HCT116 (cell line): Measurements from ENCODE around the gene ACTN3. TPM values are rescaled to one million over a fixed set of nuclear protein-coding genes. Genes with fewer than 3 reads are reported as not detected.

Experiments used
- ATAC-seq: fragments of 200-7000 bp; cut with Tn5 transposase; 2 replicates; pipeline ENCODE4 v1.9.1; 2020; ENCODE audit warnings: mild to moderate bottlenecking, moderate library complexity
- BruUV-seq: library from RNA; stranded (reverse); fragments of 400-500 nt; replicated peaks from 2 replicates; lab custom pipeline; 2021; lab: Mats Ljungman, UMichigan
- CTCF ChIA-PET: fragments of 300-600 bp; sonication (Branson Sonifier 250); formaldehyde crosslinking; loops from one replicate; lab custom pipeline; 2021; ENCODE audit warnings: antibody characterized with exemption; lab: Charles Lee
- POLR2A ChIA-PET: fragments of 300-600, 350-600 bp; sonication (Branson Sonifier 250); formaldehyde crosslinking; loops from one replicate; lab custom pipeline; 2021; ENCODE audit warnings: antibody characterized with exemption; lab: Charles Lee
- RAD21 ChIA-PET, 2 experiments: fragments of 300-600 bp; sonication (Branson Sonifier 250); formaldehyde crosslinking; loops; one replicate each; lab custom pipeline; 2023; ENCODE audit warnings: low total read pairs in 2 of 2; ENCODE audit not compliant: uncharacterized antibody in 2 of 2, unreplicated experiment in 2 of 2, low non-redundant PET in 1 of 2; lab: Charles Lee
- DNase-seq: peaks from one replicate; pipeline ENCODE4 v3.0.0-alpha.2; 2010; ENCODE audit warnings: low read depth, low spot score
- H2AFZ ChIP-seq: fragments of 200-600 bp; shearing (Covaris generic), sonication (generic); 2 replicates; pipeline ENCODE4 v1.6.1; 2017; ENCODE audit warnings: low read depth, mixed run types, mixed read lengths, antibody characterized with exemption, low read length; ENCODE audit not compliant: poor library complexity, severe bottlenecking
- H3K27ac ChIP-seq: 2 replicates; pipeline ENCODE4 v1.5.1; 2012; ENCODE audit warnings: low read depth, low read length
- H3K27me3 ChIP-seq: fragments of 200-600 bp; sonication (generic); 2 replicates; pipeline ENCODE4 v1.6.1; 2016; ENCODE audit warnings: mixed run types, low read length, mixed read lengths; ENCODE audit not compliant: insufficient read depth
- H3K36me3 ChIP-seq, 2 experiments: fragments of 200-500 bp in 1 of 2; fragments of 200-600 bp in 1 of 2; sonication (Bioruptor generic) in 1 of 2; sonication (generic) in 1 of 2; 2 replicates each; pipeline versions ENCODE4 v1.5.1 to v1.6.1; 2014 to 2016; ENCODE audit warnings: low read length in 2 of 2, inconsistent platforms in 1 of 2, mixed read lengths in 1 of 2, mixed run types in 1 of 2; ENCODE audit not compliant: insufficient read depth in 2 of 2, control insufficient read depth in 1 of 2
- H3K4me1 ChIP-seq, 2 experiments: fragments of 200-600 bp in 1 of 2; sonication (generic) in 1 of 2; 2 replicates each; pipeline versions ENCODE4 v1.5.1 to v1.6.1; 2012 to 2017; ENCODE audit warnings: low read length in 2 of 2, inconsistent platforms in 1 of 2, mild to moderate bottlenecking in 1 of 2, mixed read lengths in 1 of 2, mixed run types in 1 of 2, moderate library complexity in 1 of 2; ENCODE audit not compliant: insufficient read depth in 2 of 2, control insufficient read depth in 1 of 2
- H3K4me2 ChIP-seq: fragments of 200-600 bp; sonication (generic); 2 replicates; pipeline ENCODE4 v1.6.1; 2017; ENCODE audit warnings: mixed run types, low read length, mixed read lengths
- H3K4me3 ChIP-seq, 2 experiments: fragments of 200-600 bp in 1 of 2; sonication (generic) in 1 of 2; replicated peaks in 1 of 2; 2 replicates each; pipeline ENCODE4 v1.5.1; 2011 to 2016; ENCODE audit warnings: low read length in 2 of 2, control low read depth in 1 of 2, low read depth in 1 of 2, mild to moderate bottlenecking in 1 of 2, mixed read lengths in 1 of 2, mixed run types in 1 of 2
- H3K79me2 ChIP-seq: fragments of 200-600 bp; sonication (generic); 2 replicates; pipeline ENCODE4 v1.6.1; 2017; ENCODE audit warnings: mild to moderate bottlenecking, mixed run types, low read length, moderate library complexity, mixed read lengths; ENCODE audit not compliant: insufficient read depth
- H3K9ac ChIP-seq: fragments of 200-600 bp; sonication (generic); 2 replicates; pipeline ENCODE4 v1.6.1; 2016; ENCODE audit warnings: low read length, mixed read lengths
- H3K9me2 ChIP-seq: fragments of 200-600 bp; sonication (generic), shearing (Covaris generic); 2 replicates; pipeline ENCODE4 v1.6.1; 2017; ENCODE audit warnings: mixed run types, mild to moderate bottlenecking, moderate library complexity; ENCODE audit not compliant: insufficient read depth
- H3K9me3 ChIP-seq, 2 experiments: fragments of 200-500 bp in 1 of 2; fragments of 200-600 bp in 1 of 2; sonication (Bioruptor generic) in 1 of 2; sonication (generic) in 1 of 2; 2 replicates each; pipeline ENCODE4 v1.6.1; 2014 to 2017; ENCODE audit warnings: low read length in 2 of 2, mixed read lengths in 2 of 2, inconsistent platforms in 1 of 2, low read depth in 1 of 2, mild to moderate bottlenecking in 1 of 2, mixed run types in 1 of 2, moderate library complexity in 1 of 2; ENCODE audit not compliant: control insufficient read depth in 1 of 2, insufficient read depth in 1 of 2
- H4K20me1 ChIP-seq: fragments of 200-600 bp; sonication (generic), shearing (Covaris generic); 2 replicates; pipeline ENCODE4 v1.6.1; 2017; ENCODE audit warnings: mixed run types, mild to moderate bottlenecking, moderate library complexity; ENCODE audit not compliant: insufficient read depth
- CBX3 ChIP-seq: IDR thresholded peaks from 2 replicates; pipeline ENCODE4 v1.6.1; 2012; ENCODE audit warnings: low read depth
- ELF1 ChIP-seq: IDR thresholded peaks from 2 replicates; pipeline ENCODE4 v1.6.1; 2012; ENCODE audit warnings: low read depth, borderline replicate concordance
- EZH2phosphoT487 ChIP-seq: fragments of 200-600 bp; IDR thresholded peaks from 2 replicates; pipeline ENCODE4 v1.6.1; 2018; ENCODE audit warnings: antibody characterized with exemption, borderline replicate concordance
- POLR2A ChIP-seq: IDR thresholded peaks from 2 replicates; pipeline ENCODE4 v1.7.0; 2011; ENCODE audit warnings: borderline replicate concordance; ENCODE audit not compliant: insufficient read depth, insufficient read length; ENCODE audit errors: extremely low read depth
- POLR2AphosphoS5 ChIP-seq: IDR thresholded peaks from 2 replicates; pipeline ENCODE4 v1.6.1; 2011; ENCODE audit warnings: mild to moderate bottlenecking, low read depth, low read length, moderate library complexity
- RAD21 ChIP-seq: IDR thresholded peaks from 2 replicates; pipeline ENCODE4 v1.6.1; 2012; ENCODE audit warnings: low read depth, mild to moderate bottlenecking
- SIN3A ChIP-seq: IDR thresholded peaks from 2 replicates; pipeline ENCODE4 v1.6.1; 2012; ENCODE audit warnings: low read depth
- SRF ChIP-seq: IDR thresholded peaks from 2 replicates; pipeline ENCODE4 v1.6.1; 2012; ENCODE audit warnings: low read depth
- TCF7L2 ChIP-seq: IDR thresholded peaks from 2 replicates; pipeline ENCODE4 v1.7.0; 2011; ENCODE audit warnings: borderline replicate concordance, inconsistent platforms; ENCODE audit not compliant: insufficient read depth, insufficient read length; ENCODE audit errors: extremely low read depth
- ZNF274 ChIP-seq: fragments of 200-500 bp; sonication (Bioruptor generic); IDR thresholded peaks from 2 replicates; pipeline ENCODE4 v1.6.1; 2014; ENCODE audit warnings: mild to moderate bottlenecking, low read depth, low read length, inconsistent platforms
- intact Hi-C: fragments of 100-400 bp; cut with micrococcal nuclease; formaldehyde crosslinking; loops from 2 replicates; pipeline ENCODE4 v1.10.0; 2022
- total RNA-seq: library from RNA; stranded (reverse); gene quantifications from one replicate; pipeline ENCODE4 v1.2.1, GENCODE V29; 2021; ENCODE audit not compliant: unreplicated experiment

The ACTN3 gene
- total RNA-seq, 1 experiment from 2014 or later, result not detected

- H3K9me2 ChIP-seq, result no peaks in the 10 kb centered on the region
- ATAC-seq (no peak), DNase-seq (no peak)
- H4K20me1 ChIP-seq, result no peaks in the 10 kb centered on the region
- H3K36me3 ChIP-seq, result no peaks in the 10 kb centered on the region
- H3K27ac ChIP-seq, result no peak within 1 kb of the TSS
- no peaks in the 10 kb centered on the region for H3K79me2 ChIP-seq
- ChIA-PET RAD21 (no interaction called here), CTCF (no interaction called here), POLR2A (no interaction called here)
- peaks cover 3% of the 10 kb centered on the region; the same call in 1 of the 2 replicates for H3K27me3 ChIP-seq
- no peak within 1 kb of the TSS for H3K4me2 ChIP-seq
- no TSS peak for BruUV-seq
- H3K4me3 ChIP-seq, result no peak within 1 kb of the TSS
- TF ChIP-seq CBX3 (no peak), SIN3A (no peak), EZH2phosphoT487 (no peak), POLR2AphosphoS5 (no peak), ELF1 (no peak)
- no peak within 1 kb of the TSS for H3K9ac ChIP-seq
- intact Hi-C loops, result no loop called here
- H2AFZ ChIP-seq, result no peak within 1 kb of the TSS
- H3K9me3 ChIP-seq, result no peaks in the 10 kb centered on the region
- no peaks in the 10 kb centered on the region for H3K4me1 ChIP-seq
These were observed 21.6 kb downstream of the ACTN3 start, which contains the start of gene CTSF for GRCh38 chr11:66568124-66568916. Gene CTSF (minus strand): TSS chr11:66568606. CDS start chr11:66568486, 120 bp downstream.

DNA sequence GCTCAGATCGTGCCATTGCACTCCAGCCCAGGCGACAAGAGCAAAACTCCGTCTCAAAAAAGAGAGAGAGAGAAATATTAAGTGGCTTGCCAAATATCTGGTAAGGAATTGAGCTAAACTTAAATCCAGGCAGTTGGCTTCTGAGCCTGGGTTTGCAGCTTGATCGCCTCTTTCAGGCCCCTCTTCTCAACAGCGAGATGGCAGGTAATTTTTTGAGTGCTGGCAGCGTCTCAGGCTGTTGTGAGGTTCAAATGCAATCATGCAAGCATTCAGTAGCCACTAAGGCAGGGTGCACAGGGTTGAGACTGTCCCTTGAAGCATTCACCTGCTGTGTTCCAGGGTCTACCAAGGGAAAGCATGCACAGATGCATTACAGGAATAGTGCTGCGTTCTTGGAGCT lies 22.4 kb downstream of the ACTN3 start:
- Histone ChIP-seq H2AFZ (no peak overlapping the region), H3K79me2 (no peaks in the 10 kb centered on the region), H3K4me1 (no peaks in the 10 kb centered on the region), H3K36me3 (no peaks in the 10 kb centered on the region), H3K4me2 (no peak overlapping the region)
- intact Hi-C loops, result no loop called here
- POLR2A ChIA-PET, result interaction anchor here (0.7 kb wide), 1 partner anchor 275 kb away, joined by 4 read pairs; no protein-coding TSS in a partner anchor
- TF ChIP-seq POLR2A (no peak), TCF7L2 (no peak), ZNF274 (no peak), SRF (no peak), RAD21 (no peak)
- TF ChIP-seq, all 23 proteins: peak for 0
- H3K9me3 ChIP-seq, result no peaks in the 10 kb centered on the region
- RAD21 ChIA-PET, result no interaction called here
- H3K27me3 ChIP-seq, result peaks cover 3% of the 10 kb centered on the region; the same call in 1 of the 2 replicates
- ATAC-seq (no peak), DNase-seq (no peak)
- no peaks in the 10 kb centered on the region for H3K9me2 ChIP-seq
- no peaks in the 10 kb centered on the region for H4K20me1 ChIP-seq
- H3K9ac ChIP-seq, result no peak overlapping the region
- H3K4me3 ChIP-seq, result no peak overlapping the region
- CTCF ChIA-PET, result no interaction called here
- no peak overlapping the region for H3K27ac ChIP-seq
- no TSS peak for BruUV-seq
